Heart left ventricle (tissue), 16 donors: Measurements from ENCODE around the gene FFAR4. TPM values are rescaled to one million over a fixed set of nuclear protein-coding genes. Genes with fewer than 3 reads are reported as not detected.

Experiments used
- ATAC-seq, 4 donors: fragments of 200-7000 bp; cut with Tn5 transposase; one replicate each; pipeline ENCODE4 v1.9.1; 2020 to 2022; ENCODE audit warnings: moderate library complexity in 4 of 4, mild to moderate bottlenecking in 3 of 4, moderate number of reproducible peaks in 1 of 4
- DNase-seq, 5 donors: peaks; one replicate each; pipeline ENCODE4 v3.0.0-alpha.2; 2020
- H3K27ac ChIP-seq, 12 donors: fragments of 200-600 bp; sonication (generic) in 4 of 12; one replicate each; pipeline versions ENCODE4 v1.5.0 to v1.8.0; 2016 to 2022; ENCODE audit warnings: mild to moderate bottlenecking in 2 of 12
- H3K27me3 ChIP-seq, 9 donors: fragments of 200-600 bp; sonication (generic) in 2 of 9; one replicate each; pipeline versions ENCODE4 v1.5.1 to v1.8.0; 2016 to 2022; ENCODE audit warnings: mild to moderate bottlenecking in 3 of 9
- H3K36me3 ChIP-seq, 9 donors: fragments of 200-600 bp; sonication (generic) in 2 of 9; one replicate each; pipeline versions ENCODE4 v1.5.0 to v1.8.0; 2018 to 2022; ENCODE audit warnings: mild to moderate bottlenecking in 2 of 9
- H3K4me1 ChIP-seq, 12 donors: fragments of 200-600 bp; sonication (generic) in 4 of 12; one replicate each; pipeline versions ENCODE4 v1.5.0 to v1.8.0; 2016 to 2022; ENCODE audit warnings: mild to moderate bottlenecking in 3 of 12
- H3K4me3 ChIP-seq, 12 donors: fragments of 200-600 bp; sonication (generic) in 4 of 12; one replicate each; pipeline versions ENCODE4 v1.5.0 to v1.8.0; 2017 to 2022; ENCODE audit warnings: mild to moderate bottlenecking in 9 of 12, moderate library complexity in 4 of 12
- H3K9me3 ChIP-seq, 12 donors: fragments of 200-600 bp; sonication (generic) in 4 of 12; one replicate each; pipeline versions ENCODE4 v1.5.0 to v1.8.0; 2016 to 2022; ENCODE audit warnings: mild to moderate bottlenecking in 1 of 12
- POLR2A ChIP-seq, 2 donors: fragments of 450-650 bp; IDR thresholded peaks; one replicate each; pipeline ENCODE4 v1.6.1; 2017; ENCODE audit warnings: antibody characterized with exemption in 2 of 2, mild to moderate bottlenecking in 2 of 2, moderate library complexity in 2 of 2
- WGBS, 4 donors: extraction: QIAGEN DNeasy Blood & Tissue Kit in 2 of 4; methylation state at CpG; one replicate each; pipeline versions ENCODE4 v1.1.5 to v1.1.7; 2013 to 2018; 5-methylcytosine and 5-hydroxymethylcytosine counted together
- intact Hi-C, 10 donors: fragments of 100-400 bp; cut with DNase I; formaldehyde crosslinking; loops; one replicate each; pipeline versions ENCODE4 v1.11.1 to v1.14.2; 2022
- polyA plus RNA-seq, 2 donors: library from polyadenylated mRNA; stranded (reverse); fragments of 200-250 nt; gene quantifications; one replicate each; pipeline ENCODE4 v1.2.3, GENCODE V29; 2013
- total RNA-seq, 9 donors: library from RNA; depleted of rRNA in 2 of 9; stranded (reverse); fragments of >200 nt in 2 of 9; fragmentation: NEBNext Ultra II Directional in 3 of 9; extraction: Animal tissue kit (Norgen Biotek cat#: 25700) in 3 of 9; gene quantifications; one replicate each; pipeline versions ENCODE4 v1.1.0 to v1.2.4, GENCODE V29; 2016 to 2023
- TF ChIP-seq, protein P1 (sequence below), 12 donors: fragments of 200-600 bp; sonication (generic) in 4 of 12; IDR thresholded peaks; one replicate each; pipeline versions ENCODE4 v1.5.0 to v1.8.0; 2018 to 2022; ENCODE audit warnings: antibody characterized with exemption in 12 of 12, mild to moderate bottlenecking in 5 of 12
- donor health status: ischemic (EF 13 %, LVEDD 7.1; RV severe dilation, severe dysfunction).
- donor health status: healthy with polysubstance abuse.
- donor health status: DM: no; HTN: yes; CAD: no.
- donor health status: DM: no; HTN: no; CAD: no.
- donor health status: ischemic (EF 25% LVEDD 6.9; RV normal size, moderate dysfunction).
- donor health status: ischemic (EF 25% LVEDD 5.7; RV mildly dilated, moderate dysfunction).
- donor health status: healthy.
- donor health status: DM: yes; HTN: yes; CAD: no.
- donor health status: ischemic (EF 35%, LVEDD 5.7; RV mildly dilated, moderate dysfunction).
- donor health status: nonischemic (EF 11% LVEDD 7.7; RV severe dilation, severe dysfunction).
- donor health status: DM: yes; HTN: yes; CAD: no.
- donor health status: PGD.
- donor health status: ischemic (EF 29% LVEDD 5.4; RV normal size, mild dysfunction).
- donor health status: nonischemic (EF 23%, LVEDD 6.1; RV moderate dilation, normal function).

The FFAR4 gene
- total and polyA plus RNA-seq, 11 donors: 0.06 to 1.7 (median 0.11) TPM; not detected in 4

GRCh38 chr10:93554760-93555432, 11.6 kb upstream of the FFAR4 start:
- no peaks in the 10 kb centered on the region for H3K36me3 ChIP-seq
- TF ChIP-seq, protein P1, sequence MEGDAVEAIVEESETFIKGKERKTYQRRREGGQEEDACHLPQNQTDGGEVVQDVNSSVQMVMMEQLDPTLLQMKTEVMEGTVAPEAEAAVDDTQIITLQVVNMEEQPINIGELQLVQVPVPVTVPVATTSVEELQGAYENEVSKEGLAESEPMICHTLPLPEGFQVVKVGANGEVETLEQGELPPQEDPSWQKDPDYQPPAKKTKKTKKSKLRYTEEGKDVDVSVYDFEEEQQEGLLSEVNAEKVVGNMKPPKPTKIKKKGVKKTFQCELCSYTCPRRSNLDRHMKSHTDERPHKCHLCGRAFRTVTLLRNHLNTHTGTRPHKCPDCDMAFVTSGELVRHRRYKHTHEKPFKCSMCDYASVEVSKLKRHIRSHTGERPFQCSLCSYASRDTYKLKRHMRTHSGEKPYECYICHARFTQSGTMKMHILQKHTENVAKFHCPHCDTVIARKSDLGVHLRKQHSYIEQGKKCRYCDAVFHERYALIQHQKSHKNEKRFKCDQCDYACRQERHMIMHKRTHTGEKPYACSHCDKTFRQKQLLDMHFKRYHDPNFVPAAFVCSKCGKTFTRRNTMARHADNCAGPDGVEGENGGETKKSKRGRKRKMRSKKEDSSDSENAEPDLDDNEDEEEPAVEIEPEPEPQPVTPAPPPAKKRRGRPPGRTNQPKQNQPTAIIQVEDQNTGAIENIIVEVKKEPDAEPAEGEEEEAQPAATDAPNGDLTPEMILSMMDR (IDR thresholded peaks at IDR 0.05): peak; percentile 47 to 73 (median 60)
- no peak for TF ChIP-seq POLR2A (IDR thresholded peaks at IDR 0.05)
- no peak overlapping the region for H3K4me3 ChIP-seq
- WGBS, 4 donors: 37 to 46% (median 40%) methylated on average over 14 of the region's 14 CpGs
- H3K9me3 ChIP-seq: no peaks in the 10 kb centered on the region
- H3K27ac ChIP-seq: peak overlapping the region in 1 of 12 donors; percentile 62
- H3K27me3 ChIP-seq: no peaks in the 10 kb centered on the region
- intact Hi-C loops: loop anchor here in 8 of 10 donors (2.0 to 10.0 kb wide), 6 partner anchors 120 to 262 kb away; no protein-coding TSS in a partner anchor
- ATAC-seq: peak in 3 of 4 donors; percentile 84 to 89 (median 89)
- peaks cover 0 to 21% (median 0%) of the 10 kb centered on the region in 12 donors for H3K4me1 ChIP-seq
- DNase-seq: peak; percentile 58 to 81 (median 61)

DNA sequence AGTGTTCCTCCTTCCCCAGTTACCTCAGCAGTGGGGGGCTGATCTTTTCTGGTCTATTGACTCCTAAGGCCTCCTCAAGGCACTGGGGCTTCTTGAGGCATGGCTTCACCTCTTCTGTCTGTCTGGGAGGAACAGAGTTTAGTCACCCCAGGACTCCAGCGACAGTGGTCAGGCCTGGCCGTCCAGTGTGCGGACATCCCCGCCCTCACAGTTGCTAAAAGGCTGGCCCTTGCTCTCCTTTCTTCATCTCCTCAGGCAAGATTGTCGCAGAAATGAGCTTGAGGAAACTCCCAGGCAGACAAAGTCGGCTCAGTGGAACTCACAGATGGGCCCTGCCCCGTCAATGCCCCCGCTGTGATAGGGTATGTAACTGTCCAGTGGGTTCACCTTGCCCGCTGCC, 7.0 kb upstream of the FFAR4 start:
- WGBS, 4 donors: 90 to 93% (median 91%) methylated on average over 9 of the region's 9 CpGs
- intact Hi-C loops: loop anchor here in 5 of 10 donors (5.0 to 10.0 kb wide), 4 partner anchors 115 to 255 kb away; no protein-coding TSS in a partner anchor
- ATAC-seq (no peak), DNase-seq (no peak)
- Histone ChIP-seq H3K36me3 (no peaks in the 10 kb centered on the region), H3K4me1 (peaks cover 0 to 21% (median 0%) of the 10 kb centered on the region in 12 donors), H3K9me3 (no peaks in the 10 kb centered on the region), H3K27ac (no peak overlapping the region), H3K27me3 (peaks cover 0 to 5% (median 0%) of the 10 kb centered on the region in 9 donors), H3K4me3 (no peak overlapping the region)
- TF ChIP-seq POLR2A (IDR thresholded peaks at IDR 0.05): no peak
- TF ChIP-seq, protein P1 (IDR thresholded peaks at IDR 0.05): no peak

- DNase-seq (no peak), ATAC-seq (no peak)
- TF ChIP-seq, protein P1 (IDR thresholded peaks at IDR 0.05): no peak
- no peak for TF ChIP-seq POLR2A (IDR thresholded peaks at IDR 0.05)
- Histone ChIP-seq H3K4me3 (no peak overlapping the region), H3K4me1 (peaks cover 0 to 14% (median 0%) of the 10 kb centered on the region in 12 donors), H3K27ac (no peak overlapping the region), H3K9me3 (no peaks in the 10 kb centered on the region), H3K36me3 (no peaks in the 10 kb centered on the region), H3K27me3 (peaks cover 0 to 12% (median 6%) of the 10 kb centered on the region in 9 donors)
- intact Hi-C loops: no loop called here
- WGBS, 4 donors: 82 to 96% (median 88%) methylated on average over 6 of the region's 6 CpGs
These were observed 5.9 kb upstream of the FFAR4 start for GRCh38 chr10:93560541-93560940.

DNA sequence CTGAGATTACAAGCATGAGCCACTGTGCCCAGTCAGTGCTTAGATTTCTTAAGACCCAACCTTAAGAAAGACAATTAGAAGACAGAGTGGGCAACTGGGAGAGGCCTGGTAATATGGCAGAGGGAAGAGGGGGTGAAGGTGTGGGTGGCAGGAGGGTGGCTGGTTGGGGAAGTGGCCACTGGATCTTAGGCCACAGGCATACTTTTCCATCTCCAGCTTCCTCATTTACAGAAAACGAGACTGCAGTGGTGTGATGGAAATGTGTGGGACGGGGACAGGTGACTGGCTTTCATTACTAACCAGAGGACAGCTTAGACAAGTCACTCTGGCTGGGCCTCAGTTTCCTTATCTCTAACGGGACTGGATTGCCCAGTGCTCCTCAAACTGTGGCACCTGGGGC, 1.0 kb upstream of the FFAR4 start:
- no peak for ATAC-seq
- Histone ChIP-seq H3K27ac (no peak overlapping the region), H3K4me1 (peaks cover 0 to 22% (median 0%) of the 10 kb centered on the region in 12 donors), H3K4me3 (no peak overlapping the region), H3K9me3 (no peaks in the 10 kb centered on the region), H3K27me3 (peaks cover 23 to 57% (median 39%) of the 10 kb centered on the region in 9 donors), H3K36me3 (no peaks in the 10 kb centered on the region)
- intact Hi-C loops: no loop called here
- no peak for TF ChIP-seq POLR2A (IDR thresholded peaks at IDR 0.05)
- TF ChIP-seq, protein P1 (IDR thresholded peaks at IDR 0.05): no peak
- 52 to 68% (median 56%) methylated on average over 3 of the region's 3 CpGs for WGBS, 4 donors
- no peak for DNase-seq
